Spleen (tissue), 11 donors: Measurements from ENCODE around the gene EPHA4. TPM values are rescaled to one million over a fixed set of nuclear protein-coding genes. Genes with fewer than 3 reads are reported as not detected.

ENCODE experiments used
- DNase-seq: peaks from one replicate; pipeline ENCODE4 v3.0.0-alpha.2; 2020
- H3K27ac ChIP-seq, 8 donors: fragments of 200-600 bp; sonication (generic) in 7 of 8; 1 replicate in 4 of 8; 2 replicates in 4 of 8; pipeline versions ENCODE4 v1.5.0 to v1.8.0; 2016 to 2021; ENCODE audit warnings: inconsistent platforms in 4 of 8, mild to moderate bottlenecking in 4 of 8, moderate library complexity in 1 of 8
- H3K27me3 ChIP-seq, 7 donors: fragments of 200-600 bp; sonication (generic) in 6 of 7; replicated peaks in 1 of 7; 1 replicate in 4 of 7; 2 replicates in 3 of 7; pipeline versions ENCODE4 v1.5.0 to v1.8.0; 2016 to 2021; ENCODE audit warnings: inconsistent platforms in 3 of 7, mild to moderate bottlenecking in 1 of 7
- H3K36me3 ChIP-seq, 6 donors: fragments of 200-600 bp; sonication (generic) in 5 of 6; 1 replicate in 4 of 6; 2 replicates in 2 of 6; pipeline versions ENCODE4 v1.5.0 to v1.8.0; 2016 to 2021; ENCODE audit warnings: inconsistent platforms in 2 of 6
- H3K4me1 ChIP-seq, 6 donors: fragments of 200-600 bp; sonication (generic) in 5 of 6; 1 replicate in 3 of 6; 2 replicates in 3 of 6; pipeline versions ENCODE4 v1.5.0 to v1.8.0; 2016 to 2021; ENCODE audit warnings: inconsistent platforms in 3 of 6
- H3K4me3 ChIP-seq, 8 donors: fragments of 200-600 bp; sonication (generic) in 7 of 8; 1 replicate in 4 of 8; 2 replicates in 4 of 8; pipeline versions ENCODE4 v1.5.0 to v1.8.0; 2016 to 2021; ENCODE audit warnings: inconsistent platforms in 4 of 8, mild to moderate bottlenecking in 4 of 8, moderate library complexity in 2 of 8
- H3K9me3 ChIP-seq, 8 donors: fragments of 200-600 bp; sonication (generic) in 7 of 8; 1 replicate in 4 of 8; 2 replicates in 4 of 8; pipeline versions ENCODE4 v1.5.0 to v1.8.0; 2016 to 2021; ENCODE audit warnings: inconsistent platforms in 4 of 8
- POLR2A ChIP-seq, 3 donors: fragments of 450-650 bp; IDR thresholded peaks; one replicate each; pipeline ENCODE4 v1.5.1; 2017; ENCODE audit warnings: antibody characterized with exemption in 3 of 3, mild to moderate bottlenecking in 1 of 3
- POLR2AphosphoS5 ChIP-seq, 3 donors: sonication (generic); formaldehyde crosslinking; IDR thresholded peaks; one replicate each; pipeline ENCODE4 v1.5.1; 2017; ENCODE audit warnings: antibody characterized with exemption in 3 of 3
- WGBS, 5 donors: extraction: QIAGEN DNeasy Blood & Tissue Kit in 3 of 5; methylation state at CpG; one replicate each; pipeline versions ENCODE4 v1.1.5 to v1.1.7; 2013 to 2018; 5-methylcytosine and 5-hydroxymethylcytosine counted together
- intact Hi-C: fragments of 100-400 bp; cut with DNase I; formaldehyde crosslinking; loops from one replicate; pipeline ENCODE4 v1.15.0; 2023; ENCODE audit warnings: low total_unique reads
- polyA plus RNA-seq, 3 donors: library from polyadenylated mRNA; stranded (reverse); fragments of 200-250 nt; gene quantifications; one replicate each; pipeline ENCODE4 v1.2.1, GENCODE V29; 2013
- total RNA-seq, 7 donors: library from RNA; depleted of rRNA in 3 of 7; stranded (reverse); fragments of >200 nt in 3 of 7; fragmentation: NEBNext Ultra II Directional in 4 of 7; extraction: Animal tissue kit (Norgen Biotek cat#: 25700) in 4 of 7; gene quantifications; one replicate each; pipeline versions ENCODE4 v1.1.0 to v1.2.1, GENCODE V29; 2016 to 2021
- TF ChIP-seq, protein P1 (sequence below), 11 experiments: fragments of 200-600 bp in 7 of 11; fragments of 450-650 bp in 4 of 11; sonication (generic) in 4 of 11; IDR thresholded peaks in 8 of 11; conservative IDR thresholded peaks in 3 of 11; 1 replicate in 7 of 11; 2 replicates in 4 of 11; pipeline versions ENCODE4 v1.4.0 to v1.8.0; 2016 to 2021; ENCODE audit warnings: antibody characterized with exemption in 11 of 11, inconsistent platforms in 4 of 11, mild to moderate bottlenecking in 1 of 11
- donor health status: healthy with polysubstance abuse.
- donor health status: DM: no; HTN: no; CAD: no; lungs with moderate emphysema.
- donor health status: DM: no; HTN: no; CAD: no.
- donor health status: Bipolar disorder and iron deficiency.
- donor health status: healthy.
- donor health status: DM: no; HTN: no; CAD: no.
- donor health status: DM: yes; HTN: yes; CAD: no.

Gene EPHA4
- total and polyA plus RNA-seq, 10 donors: 0.80 to 21.0 (median 14.0) TPM

DNA sequence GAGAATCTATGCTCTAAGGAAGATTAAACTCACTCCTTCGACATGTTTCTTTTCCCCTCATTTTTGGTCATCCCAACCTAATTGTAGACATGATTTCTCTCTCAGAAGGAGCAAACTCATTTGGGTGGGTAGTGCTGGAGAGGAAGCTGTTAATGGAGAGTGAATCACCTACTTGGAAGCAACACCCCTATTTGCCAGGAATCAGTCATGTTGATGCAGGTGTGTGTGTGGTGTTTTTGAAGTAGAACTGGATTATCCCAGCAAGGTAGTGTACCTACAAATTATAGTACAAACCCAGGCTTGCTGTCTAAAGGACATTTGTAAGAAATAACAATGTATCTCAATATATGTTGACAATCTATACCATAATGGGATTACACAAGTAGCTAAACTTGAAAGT is 186.4 kb downstream of the EPHA4 start:
- H3K4me3 ChIP-seq: no peak overlapping the region
- no peak for DNase-seq
- no peak overlapping the region for H3K27ac ChIP-seq
- TF ChIP-seq POLR2AphosphoS5 (IDR thresholded peaks at IDR 0.05) (no peak), POLR2A (IDR thresholded peaks at IDR 0.05) (no peak)
- TF ChIP-seq, protein P1, sequence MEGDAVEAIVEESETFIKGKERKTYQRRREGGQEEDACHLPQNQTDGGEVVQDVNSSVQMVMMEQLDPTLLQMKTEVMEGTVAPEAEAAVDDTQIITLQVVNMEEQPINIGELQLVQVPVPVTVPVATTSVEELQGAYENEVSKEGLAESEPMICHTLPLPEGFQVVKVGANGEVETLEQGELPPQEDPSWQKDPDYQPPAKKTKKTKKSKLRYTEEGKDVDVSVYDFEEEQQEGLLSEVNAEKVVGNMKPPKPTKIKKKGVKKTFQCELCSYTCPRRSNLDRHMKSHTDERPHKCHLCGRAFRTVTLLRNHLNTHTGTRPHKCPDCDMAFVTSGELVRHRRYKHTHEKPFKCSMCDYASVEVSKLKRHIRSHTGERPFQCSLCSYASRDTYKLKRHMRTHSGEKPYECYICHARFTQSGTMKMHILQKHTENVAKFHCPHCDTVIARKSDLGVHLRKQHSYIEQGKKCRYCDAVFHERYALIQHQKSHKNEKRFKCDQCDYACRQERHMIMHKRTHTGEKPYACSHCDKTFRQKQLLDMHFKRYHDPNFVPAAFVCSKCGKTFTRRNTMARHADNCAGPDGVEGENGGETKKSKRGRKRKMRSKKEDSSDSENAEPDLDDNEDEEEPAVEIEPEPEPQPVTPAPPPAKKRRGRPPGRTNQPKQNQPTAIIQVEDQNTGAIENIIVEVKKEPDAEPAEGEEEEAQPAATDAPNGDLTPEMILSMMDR (IDR thresholded peaks at IDR 0.05 in 8 of 11, conservative IDR thresholded peaks at IDR 0.05 in 3 of 11): no peak
- H3K4me1 ChIP-seq: no peaks in the 10 kb centered on the region
- WGBS, 5 donors: 79 to 95% (median 88%) methylated on average over 1 of the region's 1 CpG
- H3K27me3 ChIP-seq: no peaks in the 10 kb centered on the region
- no peaks in the 10 kb centered on the region for H3K9me3 ChIP-seq
- no peaks in the 10 kb centered on the region for H3K36me3 ChIP-seq
- intact Hi-C loops: no loop called here

DNA sequence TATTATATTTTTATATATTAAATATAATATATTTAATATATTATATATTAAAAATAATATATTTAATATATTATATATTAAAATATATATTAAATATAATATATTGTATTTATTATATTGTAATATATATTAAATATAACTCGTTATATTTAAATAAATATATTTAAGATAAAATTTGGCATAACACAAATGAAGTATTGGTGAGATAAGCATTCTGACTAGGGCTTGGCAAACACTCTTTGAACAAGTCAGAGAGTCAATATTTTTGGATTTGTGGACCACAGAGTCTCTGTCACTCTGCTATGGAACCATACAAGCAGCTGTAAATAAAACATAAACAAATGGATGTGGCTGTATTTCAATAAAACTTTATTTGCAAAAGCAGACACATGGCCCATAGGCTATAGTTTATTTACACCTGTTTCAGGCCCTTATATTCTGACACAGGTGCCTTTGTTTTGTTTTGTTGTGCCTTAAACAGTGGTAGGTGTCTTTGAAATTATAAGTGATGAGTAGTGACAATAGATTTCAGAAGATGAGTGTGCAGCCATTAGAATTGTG is 190.1 kb downstream of the EPHA4 start:
- Histone ChIP-seq H3K4me1 (no peaks in the 10 kb centered on the region), H3K27ac (no peak overlapping the region), H3K4me3 (no peak overlapping the region), H3K27me3 (no peaks in the 10 kb centered on the region), H3K9me3 (no peaks in the 10 kb centered on the region), H3K36me3 (no peaks in the 10 kb centered on the region)
- TF ChIP-seq POLR2AphosphoS5 (IDR thresholded peaks at IDR 0.05) (no peak), POLR2A (IDR thresholded peaks at IDR 0.05) (no peak)
- TF ChIP-seq, protein P1 (IDR thresholded peaks at IDR 0.05 in 8 of 11, conservative IDR thresholded peaks at IDR 0.05 in 3 of 11): no peak
- WGBS, 5 donors: 79 to 92% (median 86%) methylated on average over 1 of the region's 1 CpG
- intact Hi-C loops: no loop called here
- DNase-seq: no peak

DNA sequence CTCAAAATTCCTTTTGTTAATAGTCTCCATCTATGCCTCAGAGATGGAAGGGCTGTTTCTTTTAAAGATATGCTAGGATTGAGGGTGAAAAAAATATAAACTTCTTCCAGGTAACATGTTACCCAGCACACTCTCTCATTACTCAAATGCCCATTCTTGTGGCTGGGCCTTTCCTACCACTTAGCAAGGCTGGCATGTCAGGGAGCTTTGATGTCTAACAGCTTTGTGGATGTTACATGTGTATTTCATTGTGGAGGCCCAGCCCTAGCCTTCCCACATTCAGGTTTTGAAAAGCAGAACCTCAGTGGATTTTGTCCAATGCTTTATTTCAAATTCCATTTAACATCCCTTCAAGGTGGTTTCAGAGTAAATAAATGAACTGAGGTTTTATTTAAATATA is 191.4 kb downstream of the EPHA4 start:
- TF ChIP-seq POLR2AphosphoS5 (IDR thresholded peaks at IDR 0.05): no peak
- no peak for TF ChIP-seq POLR2A (IDR thresholded peaks at IDR 0.05)
- TF ChIP-seq, protein P1 (IDR thresholded peaks at IDR 0.05 in 8 of 11, conservative IDR thresholded peaks at IDR 0.05 in 3 of 11): no peak
- no peak overlapping the region for H3K27ac ChIP-seq
- no peak for DNase-seq
- no peaks in the 10 kb centered on the region for H3K9me3 ChIP-seq
- no peaks in the 10 kb centered on the region for H3K4me1 ChIP-seq
- intact Hi-C loops: no loop called here
- no peak overlapping the region for H3K4me3 ChIP-seq
- no peaks in the 10 kb centered on the region for H3K36me3 ChIP-seq
- no peaks in the 10 kb centered on the region for H3K27me3 ChIP-seq

GRCh38 chr2:221380062-221380461 is 192.0 kb downstream of the EPHA4 start:
- no peak for TF ChIP-seq POLR2A (IDR thresholded peaks at IDR 0.05)
- TF ChIP-seq, protein P1 (IDR thresholded peaks at IDR 0.05 in 8 of 11, conservative IDR thresholded peaks at IDR 0.05 in 3 of 11): no peak
- TF ChIP-seq POLR2AphosphoS5 (IDR thresholded peaks at IDR 0.05): no peak
- Histone ChIP-seq H3K27me3 (no peaks in the 10 kb centered on the region), H3K4me3 (no peak overlapping the region), H3K27ac (no peak overlapping the region), H3K36me3 (no peaks in the 10 kb centered on the region), H3K9me3 (no peaks in the 10 kb centered on the region), H3K4me1 (no peaks in the 10 kb centered on the region)
- no peak for DNase-seq
- WGBS, 5 donors: 83 to 92% (median 88%) methylated on average over 5 of the region's 5 CpGs
- intact Hi-C loops: no loop called here
